Islet precursor cell (in vitro differentiated cells): ENCODE measurements around the gene TIMM21.

Source experiments
- DNase-seq: peaks from one replicate; pipeline ENCODE4 v3.0.0-alpha.2; 2018

Gene TIMM21

DNA sequence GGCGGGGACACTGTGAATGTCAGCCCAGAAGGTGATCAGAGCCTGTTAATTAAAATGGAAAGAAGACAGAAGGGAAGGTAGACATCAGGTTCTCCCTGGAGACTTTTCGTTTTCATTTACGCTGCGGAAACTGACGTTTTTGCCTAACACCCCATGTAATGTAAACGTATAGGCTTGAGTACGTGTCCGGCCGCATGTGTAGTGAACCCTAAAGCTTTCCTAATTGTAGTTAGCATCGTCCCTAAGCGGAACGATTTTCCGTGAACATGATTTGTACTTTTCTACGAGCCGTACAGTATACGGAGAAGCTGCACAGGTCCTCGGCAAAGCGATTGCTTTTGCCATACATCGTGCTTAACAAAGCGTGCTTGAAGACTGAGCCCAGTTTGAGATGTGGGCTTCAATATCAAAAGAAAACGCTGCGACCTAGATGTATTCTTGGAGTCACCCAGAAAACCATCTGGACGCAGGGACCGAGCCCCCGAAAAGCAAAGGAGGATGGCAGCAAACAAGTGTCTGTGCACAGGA is 284 bp downstream of the TIMM21 start:
- DNase-seq: no peak

DNA sequence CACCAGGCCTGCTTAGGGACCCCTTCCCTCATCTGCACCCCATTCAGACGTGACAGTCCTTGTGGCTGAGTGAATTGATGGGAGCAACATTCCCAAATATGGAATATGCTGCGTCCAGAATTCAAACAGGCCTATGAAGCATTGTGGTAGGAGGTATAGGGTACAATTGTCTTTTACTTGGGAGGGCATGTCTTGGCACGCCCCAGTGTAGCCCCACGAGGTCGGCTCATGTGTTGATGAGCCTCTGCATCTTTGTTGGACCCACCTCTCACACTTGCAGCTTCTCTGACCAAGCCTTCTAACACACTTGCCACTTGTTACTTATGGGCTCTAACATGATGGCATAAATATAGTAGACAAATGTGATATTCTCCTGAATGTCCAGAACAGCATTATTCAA is 1.6 kb downstream of the TIMM21 start:
- no peak for DNase-seq

DNA sequence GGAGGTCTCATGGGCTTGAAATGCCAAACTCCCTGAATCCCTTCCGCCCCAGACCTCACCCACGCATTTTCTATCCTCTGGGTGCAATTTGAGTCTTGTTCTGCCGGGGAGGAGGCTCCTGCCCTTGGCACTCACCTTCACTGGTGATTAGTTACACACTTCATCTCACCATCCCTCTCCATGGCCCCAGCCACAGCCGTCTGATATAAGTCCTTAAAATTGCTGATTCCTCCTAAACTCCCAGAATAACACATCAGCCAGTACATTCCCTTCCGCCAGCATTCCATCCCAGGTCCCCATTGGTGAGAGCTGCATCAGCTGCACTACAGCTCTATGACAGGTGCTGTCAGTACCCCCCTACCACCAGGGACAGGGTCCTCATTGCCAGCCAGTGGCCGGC is 3.9 kb downstream of the TIMM21 start:
- no peak for DNase-seq

DNA sequence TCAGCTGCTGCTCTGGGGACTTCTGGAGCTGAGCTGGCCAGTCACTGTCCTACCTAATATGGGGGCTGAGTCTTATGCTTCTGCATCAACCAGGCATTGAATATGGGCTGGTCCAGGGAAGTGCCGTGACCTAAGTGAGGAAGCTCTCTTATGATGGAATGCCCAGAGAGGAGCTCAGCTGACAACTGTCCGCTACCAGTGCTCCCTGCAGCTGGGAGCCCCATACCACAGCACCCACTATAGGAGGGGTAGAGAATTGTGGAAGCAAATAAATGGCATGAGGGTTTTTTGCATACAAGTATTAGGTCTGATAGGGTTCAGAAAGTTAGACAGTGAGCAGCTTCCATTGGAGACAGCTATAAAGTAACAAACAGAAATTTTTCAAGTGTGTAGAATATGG is 4.5 kb downstream of the TIMM21 start:
- DNase-seq: no peak

DNA sequence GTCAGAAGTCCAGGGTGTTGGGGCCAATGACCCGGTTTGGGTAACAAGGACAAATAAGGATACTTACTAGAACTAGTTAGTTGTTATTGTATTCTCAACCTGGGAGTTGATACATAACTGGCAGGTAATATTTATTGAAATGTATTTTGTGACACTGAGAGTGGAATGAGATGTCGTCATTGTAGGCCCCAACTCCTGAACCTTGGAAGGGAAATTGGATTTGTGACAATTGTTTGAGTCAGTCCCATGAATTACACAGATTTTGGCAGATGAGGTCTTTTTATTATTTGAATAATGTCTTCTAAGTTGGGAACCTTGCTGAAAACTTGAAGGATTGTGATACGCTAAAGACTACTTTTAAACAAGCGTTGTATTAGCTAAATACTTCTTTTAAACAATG is 5.1 kb downstream of the TIMM21 start:
- no peak for DNase-seq

DNA sequence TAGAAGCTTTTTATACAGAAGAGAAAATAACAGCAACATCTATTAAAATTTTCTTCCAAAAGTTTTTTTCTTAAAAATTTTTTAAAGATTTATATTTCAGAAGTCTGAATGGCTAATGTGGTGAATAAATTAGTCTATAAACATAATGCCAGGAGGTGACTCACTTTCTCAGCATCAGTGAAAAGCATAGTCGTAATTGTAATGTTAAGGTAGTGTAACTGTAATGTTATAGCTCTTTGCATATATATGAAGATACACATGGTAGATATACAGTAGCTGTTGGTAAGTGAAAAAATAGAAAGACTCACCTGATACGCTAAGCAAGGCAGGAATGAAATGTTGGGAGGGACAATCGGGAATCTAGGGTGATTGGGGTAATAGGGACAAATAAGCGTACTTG is 5.5 kb downstream of the TIMM21 start:
- no peak for DNase-seq

DNA sequence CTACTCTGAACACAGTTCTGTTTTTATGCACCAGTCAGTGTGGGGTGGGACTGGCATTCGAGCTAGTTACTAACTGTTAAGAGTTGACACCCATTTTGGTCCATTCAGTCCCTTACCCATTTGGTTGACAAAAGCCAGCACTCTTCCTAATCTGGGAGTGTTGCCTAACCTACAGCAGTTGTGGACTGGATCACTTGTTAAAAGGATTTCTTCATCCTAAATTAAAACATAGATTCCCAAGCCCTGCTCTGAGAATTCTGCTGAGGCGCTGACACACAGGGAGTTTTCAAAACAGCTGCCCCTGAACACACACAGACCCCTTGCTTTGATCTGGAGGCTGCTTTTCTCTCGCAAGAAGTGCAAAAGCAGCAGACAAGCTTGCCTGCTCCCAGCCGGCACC is 6.4 kb downstream of the TIMM21 start:
- DNase-seq: no peak

DNA sequence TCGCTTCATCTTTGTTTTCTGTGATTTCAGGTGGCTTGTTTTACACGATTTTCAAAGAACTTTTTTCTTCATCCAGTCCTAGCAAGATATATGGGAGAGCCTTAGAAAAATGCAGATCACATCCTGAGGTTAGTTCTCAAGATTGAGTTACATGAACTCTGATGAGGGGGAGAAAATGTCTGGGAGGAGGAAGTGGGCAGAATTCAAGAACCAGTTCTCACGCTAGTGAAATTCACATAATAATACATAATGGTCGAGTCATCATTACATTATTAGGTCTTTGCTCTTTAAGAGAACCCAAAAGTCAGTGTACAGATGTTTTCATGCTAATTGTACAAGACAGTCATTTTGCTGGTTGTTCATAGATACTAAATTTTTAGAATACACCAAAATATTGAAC is 7.0 kb downstream of the TIMM21 start:
- no peak for DNase-seq

DNA sequence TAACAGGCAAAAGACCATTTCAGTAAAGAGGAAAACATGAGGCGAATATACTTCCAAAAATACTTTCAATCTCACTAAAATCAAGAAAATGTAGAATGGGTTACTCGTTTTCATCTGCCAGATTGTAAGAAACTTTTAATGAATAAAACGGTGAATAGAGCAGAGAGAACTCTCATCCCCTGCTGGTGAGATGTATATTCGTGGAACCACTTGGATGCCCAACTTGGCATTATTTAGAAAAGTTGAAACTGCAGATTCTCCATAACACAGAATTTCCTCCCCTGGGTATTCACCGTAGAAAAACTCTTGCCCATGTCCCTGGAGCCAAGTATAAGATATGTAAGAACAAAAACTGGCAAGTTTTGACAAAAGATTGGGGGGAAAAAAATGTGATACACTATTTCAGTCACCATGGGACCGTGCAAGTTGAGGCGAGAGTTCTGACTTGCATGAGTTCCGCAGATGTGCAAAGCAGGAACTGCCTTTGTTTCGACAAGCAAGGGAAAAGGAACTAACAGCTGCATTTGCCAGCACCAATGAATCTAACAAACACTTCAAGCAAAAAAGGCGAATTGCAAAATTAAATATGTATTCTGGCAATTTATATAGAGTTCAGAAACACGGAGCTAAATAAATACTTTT is 14.8 kb downstream of the TIMM21 start:
- DNase-seq: no peak

DNA sequence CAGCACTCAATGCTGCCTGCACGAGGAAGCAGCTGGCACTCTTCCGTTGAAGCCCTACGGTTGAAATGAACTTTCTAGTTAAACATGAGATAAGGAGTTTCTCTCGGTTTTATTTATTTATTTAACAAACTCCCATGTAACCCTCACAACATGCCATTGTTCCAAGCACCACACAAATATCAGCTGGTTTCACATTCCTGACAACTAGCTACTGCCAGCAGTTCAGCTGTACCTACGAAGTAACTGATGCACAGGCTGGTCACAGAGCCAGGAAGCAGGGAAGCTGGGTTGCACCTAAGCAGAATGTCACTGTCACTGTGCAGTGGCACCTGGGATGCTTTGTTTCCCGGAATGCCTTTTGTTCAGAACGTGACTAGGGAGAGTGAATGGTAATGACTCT is 18.1 kb downstream of the TIMM21 start:
- DNase-seq: no peak

DNA sequence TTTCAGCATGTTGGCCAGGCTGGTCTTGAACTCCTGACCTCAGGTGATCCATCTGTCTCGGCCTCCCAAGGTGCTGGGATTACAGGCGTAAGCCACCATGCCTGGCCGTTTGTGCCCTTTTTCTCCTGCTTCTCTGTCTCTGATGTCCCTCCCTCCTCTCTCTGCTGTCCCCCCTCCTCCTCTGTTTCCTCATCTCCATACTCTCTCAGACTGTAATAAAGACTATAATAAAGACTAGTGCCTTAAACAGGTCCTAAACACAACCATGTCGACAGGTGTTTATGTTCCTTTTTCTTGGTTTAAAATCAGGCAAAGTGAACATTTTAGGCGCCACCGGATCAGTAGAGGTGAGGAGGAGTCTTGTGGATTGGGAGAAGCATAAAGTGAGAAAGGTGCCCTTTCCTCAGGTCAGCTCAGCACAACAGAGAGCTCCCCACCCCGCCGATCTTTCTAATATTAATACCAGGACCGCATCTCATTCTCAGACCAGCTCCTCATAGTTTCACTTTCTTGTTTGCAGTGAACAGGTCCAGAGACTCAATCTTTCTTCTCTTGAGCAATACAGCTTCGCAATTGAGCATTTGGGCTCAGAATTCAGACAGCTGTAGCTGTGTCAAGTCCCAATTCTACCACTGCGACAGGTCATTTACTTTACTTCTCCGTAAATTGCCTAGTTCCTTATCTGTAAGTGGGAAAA is 23.7 kb downstream of the TIMM21 start:
- DNase-seq: no peak

DNA sequence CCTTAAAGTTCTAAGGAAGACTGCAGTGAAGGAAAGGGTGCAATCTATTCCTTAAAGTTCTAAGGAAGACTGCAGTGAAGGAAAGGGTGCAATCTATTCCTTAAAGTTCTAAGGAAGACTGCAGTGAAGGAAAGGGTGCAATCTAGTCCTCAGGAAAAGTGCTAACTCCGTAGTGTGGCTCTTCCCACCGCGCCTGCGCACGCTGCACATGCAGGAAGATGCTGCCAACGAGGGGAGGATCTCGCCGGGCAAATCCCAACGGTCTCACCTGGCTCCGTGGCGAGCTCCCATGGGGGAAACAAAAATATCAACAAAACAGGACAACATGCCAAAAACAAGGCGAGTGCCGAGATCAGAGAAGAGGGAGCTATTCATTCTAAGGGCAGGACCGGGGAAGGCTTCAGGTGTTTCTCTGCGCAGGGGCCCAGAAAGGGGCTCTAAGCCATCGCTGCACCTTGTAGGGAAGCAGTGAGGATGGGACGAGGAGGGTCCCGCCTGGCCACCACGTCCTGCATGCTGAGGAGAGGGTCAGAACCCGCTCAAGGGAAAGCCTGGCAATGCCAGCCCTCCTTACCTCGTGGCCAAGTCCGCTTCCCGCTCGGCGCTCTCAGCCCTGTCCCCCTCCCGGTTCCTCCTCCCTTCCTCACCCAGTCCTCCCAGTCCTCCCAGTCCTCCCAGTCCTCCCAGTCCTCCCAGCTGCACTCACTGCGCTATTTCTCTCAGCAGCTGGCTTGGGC is 24.5 kb downstream of the TIMM21 start:
- DNase-seq: no peak

DNA sequence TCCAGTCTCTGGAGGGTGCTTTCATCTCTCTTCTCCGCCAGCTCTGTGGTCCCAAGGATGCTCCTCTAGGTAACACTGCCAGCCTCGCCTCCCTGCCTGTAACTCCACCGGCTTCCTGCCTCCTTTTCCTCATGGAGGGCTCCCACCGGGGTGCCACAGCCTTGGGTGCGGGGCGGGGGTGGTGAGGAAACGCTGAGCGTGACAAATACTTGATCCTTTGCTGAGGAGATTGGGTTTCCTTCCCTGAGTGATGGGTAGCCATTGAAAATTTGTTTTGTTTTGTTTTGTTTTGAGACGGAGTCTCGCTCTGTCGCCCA is 25.1 kb downstream of the TIMM21 start:
- no peak for DNase-seq

DNA sequence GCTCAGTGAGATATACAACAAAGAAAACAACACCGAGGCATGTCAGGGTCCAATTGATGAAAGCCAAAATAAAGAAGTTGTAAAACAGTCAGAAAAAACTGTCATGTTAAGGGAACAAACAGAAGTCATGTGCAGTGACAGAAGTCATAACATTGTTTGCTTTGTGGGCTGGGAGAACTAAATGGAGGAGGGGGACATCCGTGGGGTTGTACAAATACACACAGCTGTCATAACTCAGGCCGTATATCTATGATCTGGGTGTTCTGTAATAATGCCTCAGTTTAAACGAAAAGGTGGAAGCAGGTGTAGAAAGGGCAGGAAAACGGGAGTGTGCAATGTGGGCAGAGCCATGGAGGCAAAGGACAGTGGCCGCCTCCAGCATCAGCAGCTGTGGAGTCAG is 27.3 kb downstream of the TIMM21 start:
- DNase-seq: no peak

DNA sequence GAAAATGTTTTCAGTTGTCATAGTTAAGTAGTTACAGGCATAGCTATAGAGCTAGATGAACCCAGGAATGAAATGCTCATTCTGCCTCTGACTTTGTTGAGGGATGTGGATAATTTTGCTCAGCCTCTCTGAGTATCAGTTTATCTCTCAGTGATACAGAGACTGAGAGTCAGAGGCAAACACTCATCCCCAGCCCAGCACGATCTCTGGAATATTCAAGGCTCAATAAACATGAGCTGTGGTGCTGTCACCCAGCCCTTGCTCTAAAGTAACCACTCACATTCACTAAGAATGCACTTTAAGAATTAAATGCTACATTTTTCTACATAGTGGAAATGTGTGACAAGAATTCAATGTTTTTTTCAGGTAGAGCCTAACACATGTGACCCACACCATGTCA is 30.6 kb downstream of the TIMM21 start:
- DNase-seq: no peak

DNA sequence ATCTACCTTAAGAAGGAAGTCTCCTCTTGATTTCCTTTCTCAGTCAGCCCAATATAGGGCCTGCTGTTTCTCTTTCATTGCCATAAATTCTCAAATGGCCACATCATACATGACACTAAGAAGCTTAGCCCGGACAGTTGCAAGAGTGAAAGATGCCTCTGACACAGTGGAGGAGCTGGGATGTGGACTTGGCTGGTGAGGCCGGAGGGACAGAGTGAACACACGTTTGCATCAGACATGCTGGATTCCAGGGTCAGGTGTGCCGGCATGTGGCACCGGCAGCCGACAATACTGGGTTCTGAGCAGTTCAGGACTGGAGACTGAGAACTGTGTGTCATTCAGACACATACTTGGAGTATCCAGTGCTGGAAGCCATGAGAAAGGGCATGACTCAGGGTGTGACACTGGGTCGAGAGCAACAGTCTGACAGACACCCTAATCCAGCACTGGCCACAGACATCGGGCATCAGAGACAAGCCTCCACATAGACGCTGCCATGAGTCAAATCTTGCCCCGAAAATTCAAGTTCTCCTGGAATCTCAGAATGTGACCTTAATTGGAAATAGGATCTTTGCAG is 31.4 kb downstream of the TIMM21 start:
- DNase-seq: no peak

DNA sequence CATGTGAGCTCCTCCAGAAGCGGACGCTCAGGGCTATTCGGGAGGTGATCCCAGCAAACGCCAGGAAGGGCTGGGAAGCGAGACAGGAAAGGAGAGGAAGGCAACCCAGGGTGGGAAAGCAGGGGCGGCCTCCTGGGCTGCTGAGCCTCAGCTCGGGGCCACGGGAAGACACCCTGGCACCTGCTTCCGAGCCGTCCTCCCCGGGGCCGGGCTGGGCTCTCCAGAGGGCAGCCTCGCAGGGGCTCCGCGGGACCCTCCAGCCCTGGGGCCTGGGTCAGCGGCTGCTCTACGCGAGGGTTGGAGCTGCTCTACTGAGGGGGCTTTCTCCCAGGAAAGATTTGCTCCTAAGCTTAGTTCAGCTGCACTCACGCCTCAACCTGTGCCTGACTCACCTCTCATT is 34.0 kb downstream of the TIMM21 start:
- DNase-seq: no peak

DNA sequence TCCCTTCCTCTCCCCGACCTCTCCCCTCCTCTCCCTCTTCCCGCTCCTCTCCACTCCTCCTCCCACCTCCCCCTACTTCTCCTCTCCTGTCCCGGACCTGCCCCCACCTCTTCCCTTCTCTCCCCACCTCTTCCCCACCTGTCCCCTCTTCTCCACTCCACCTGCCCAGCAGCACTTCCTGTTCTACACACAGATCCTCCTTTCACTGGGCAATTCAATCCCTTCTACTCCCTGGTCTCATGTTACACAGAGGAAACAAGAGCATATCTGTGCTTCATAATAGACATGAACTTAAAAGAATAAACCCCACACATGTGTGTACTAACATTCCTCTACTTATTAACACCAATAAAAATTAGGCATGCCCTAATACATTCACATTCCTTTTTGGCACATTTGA is 34.8 kb downstream of the TIMM21 start:
- no peak for DNase-seq

DNA sequence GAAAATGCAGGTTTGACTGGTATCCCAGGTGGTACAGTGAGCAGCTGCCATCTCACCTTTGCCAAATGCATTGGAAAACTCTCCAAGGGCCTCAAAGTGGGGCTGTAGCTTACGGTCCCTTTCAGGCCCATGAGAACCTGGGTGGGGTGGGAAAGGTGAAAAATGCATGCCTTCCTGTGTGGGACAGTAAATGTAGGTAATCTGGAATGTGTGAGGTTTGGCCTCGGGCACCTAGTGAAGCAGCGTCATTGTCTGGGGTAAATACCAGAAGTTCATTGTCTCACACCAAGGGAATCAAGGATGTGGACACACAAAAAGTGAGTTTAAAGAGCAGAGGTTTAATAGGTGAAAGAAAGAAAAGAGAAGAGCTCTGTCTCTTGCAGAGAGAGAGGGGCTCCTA is 36.6 kb downstream of the TIMM21 start:
- peak; percentile 85 for DNase-seq

DNA sequence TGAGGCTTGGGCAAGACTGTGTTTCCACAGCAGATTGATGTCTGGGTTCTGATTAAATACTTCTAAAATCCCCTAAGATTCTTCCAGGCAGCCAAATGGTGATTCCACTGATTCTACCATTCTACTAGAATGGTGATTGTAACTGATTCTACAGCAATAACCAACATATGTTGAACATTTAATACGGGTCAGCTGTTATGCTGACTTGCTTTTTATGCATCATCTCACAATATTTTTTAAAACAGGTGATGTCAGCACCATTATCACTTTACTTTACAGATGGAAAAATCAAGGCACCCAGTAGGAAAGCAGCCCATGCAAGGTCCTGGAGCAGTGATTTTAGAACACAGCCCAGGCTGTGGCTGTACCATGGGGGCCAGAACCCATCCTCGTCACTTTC is 37.5 kb downstream of the TIMM21 start:
- peak; percentile 19 for DNase-seq

DNA sequence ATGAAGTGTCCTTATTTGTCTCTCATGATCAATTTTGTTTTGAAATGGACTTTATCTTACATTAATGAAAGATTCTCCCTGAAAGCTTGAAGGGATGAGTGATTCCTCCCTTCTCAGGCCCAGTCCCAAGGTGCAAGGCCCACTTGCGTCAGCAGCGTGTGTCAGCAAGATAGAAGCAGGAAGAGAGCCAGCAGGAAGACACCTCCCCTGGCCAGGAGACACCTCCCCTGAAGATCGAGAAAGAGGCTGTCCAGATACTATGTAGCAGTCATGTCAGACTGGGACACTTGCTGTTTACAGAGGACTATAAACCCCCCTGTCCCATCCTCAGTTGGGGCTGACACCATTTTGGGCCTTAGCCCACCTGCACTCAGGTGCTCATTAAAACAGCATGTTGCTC is 38.3 kb downstream of the TIMM21 start:
- DNase-seq: no peak

DNA sequence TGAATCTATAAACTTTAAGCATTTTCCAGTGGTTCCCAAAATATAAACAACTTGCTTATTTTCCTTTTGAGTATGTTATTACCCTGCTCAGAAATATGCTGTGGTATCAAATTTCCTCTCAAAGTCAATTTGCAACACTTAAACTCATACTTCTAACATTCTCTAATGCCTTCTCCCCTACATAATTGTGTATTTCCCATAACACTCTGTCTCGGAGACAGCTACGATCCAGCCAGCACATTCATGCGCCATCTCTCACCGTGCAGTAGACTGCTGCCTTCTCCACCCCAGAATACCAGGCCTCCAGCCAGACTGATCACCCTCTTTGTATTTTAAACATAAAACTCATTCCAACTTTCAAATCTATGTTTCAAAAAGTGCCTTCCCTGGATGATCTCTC is 41.8 kb downstream of the TIMM21 start:
- DNase-seq: no peak

DNA sequence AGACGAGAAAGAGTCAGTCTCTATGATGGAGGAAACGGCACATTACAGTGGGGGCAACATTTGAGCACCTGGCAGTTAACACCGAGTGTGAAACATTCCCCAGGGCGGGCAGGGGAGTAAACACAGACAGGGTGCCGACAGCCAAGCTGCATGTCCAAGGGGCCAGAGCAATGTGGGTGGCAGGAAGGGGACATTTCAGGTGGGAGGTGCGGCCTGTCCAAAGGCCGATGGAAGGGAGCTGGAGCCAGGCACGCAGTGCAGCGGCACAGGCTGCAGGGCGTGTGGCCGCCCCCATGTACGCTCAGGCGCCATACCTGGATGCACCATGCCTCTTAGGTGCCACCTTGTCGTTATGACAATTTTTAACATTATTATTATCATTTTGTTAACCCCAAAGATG is 43.3 kb downstream of the TIMM21 start:
- DNase-seq: no peak

DNA sequence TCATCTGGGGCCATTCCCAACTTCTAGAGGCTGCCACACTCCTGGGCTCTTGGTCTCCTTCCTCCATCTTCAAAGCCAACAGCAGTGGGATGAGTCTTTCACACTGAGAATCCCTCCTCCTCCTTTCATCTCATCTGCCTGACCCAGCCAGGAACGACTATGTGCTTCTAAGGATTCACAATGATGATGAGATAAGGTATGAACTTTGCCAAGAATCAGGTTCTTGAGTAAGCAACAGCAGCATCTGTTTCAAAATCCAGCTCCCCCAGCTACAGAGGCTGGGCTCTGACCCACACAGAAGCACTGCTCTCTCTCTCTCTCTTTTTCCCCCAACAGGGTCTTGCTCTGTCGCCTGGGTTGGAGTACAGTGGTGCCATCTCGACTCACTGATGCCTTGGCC is 46.4 kb downstream of the TIMM21 start:
- no peak for DNase-seq
